Subcutaneous abdominal adipose tissue (tissue), 5 donors: ENCODE results near the gene CS.
"Not testable (repeated sequence)": the region's sequence is repeated elsewhere in the genome, so short reads cannot be mapped to it uniquely, and the experiment has no call there.

ENCODE experiments used
- H3K27ac ChIP-seq: one replicate; pipeline ENCODE4 v1.7.0; 2013; ENCODE audit warnings: low read depth, mild to moderate bottlenecking, inconsistent platforms, low read length, moderate library complexity
- H3K27me3 ChIP-seq, 5 donors: one replicate each; pipeline ENCODE4 v1.7.0; 2013; ENCODE audit warnings: low read length in 5 of 5, inconsistent platforms in 1 of 5; ENCODE audit not compliant: control insufficient read depth in 5 of 5, insufficient read depth in 4 of 5
- H3K36me3 ChIP-seq, 5 donors: one replicate each; pipeline ENCODE4 v1.7.0; 2013; ENCODE audit warnings: low read length in 5 of 5; ENCODE audit not compliant: control insufficient read depth in 5 of 5, insufficient read depth in 5 of 5
- H3K4me1 ChIP-seq, 5 donors: one replicate each; pipeline ENCODE4 v1.7.0; 2013; ENCODE audit warnings: low read length in 5 of 5, mild to moderate bottlenecking in 3 of 5, moderate library complexity in 1 of 5; ENCODE audit not compliant: control insufficient read depth in 5 of 5, insufficient read depth in 5 of 5
- H3K4me3 ChIP-seq, 5 donors: one replicate each; pipeline ENCODE4 v1.7.0; 2013; ENCODE audit warnings: low read length in 5 of 5, low read depth in 1 of 5
- H3K9ac ChIP-seq, 5 donors: one replicate each; pipeline ENCODE4 v1.7.0; 2013; ENCODE audit warnings: low read length in 5 of 5, mild to moderate bottlenecking in 4 of 5, moderate library complexity in 3 of 5
- H3K9me3 ChIP-seq, 5 donors: one replicate each; pipeline ENCODE4 v1.7.0; 2013; ENCODE audit warnings: low read length in 5 of 5; ENCODE audit not compliant: control insufficient read depth in 5 of 5
- donor health status: healthy.
- donor health status: healthy.
- donor health status: healthy.
- donor health status: healthy.
- donor health status: healthy.

CS gene

GRCh38 chr12:56299853-56300643, at the start of gene CS:
Gene CS, minus strand, starts transcription at chr12:56300330. Its CDS starts 129 bp downstream, at chr12:56300201.
- peak within 1 kb of the TSS; percentile 81 to 95 (median 93) for H3K9ac ChIP-seq
- peak within 1 kb of the TSS; percentile 98 for H3K27ac ChIP-seq
- peaks cover 0 to 8% (median 5%) of the 10 kb centered on the region in 5 donors for H3K36me3 ChIP-seq
- no peaks in the 10 kb centered on the region for H3K9me3 ChIP-seq
- H3K27me3 ChIP-seq: no peaks in the 10 kb centered on the region
- peak within 1 kb of the TSS; percentile 72 to 96 (median 93) for H3K4me3 ChIP-seq
- H3K4me1 ChIP-seq: peaks cover 17 to 60% (median 55%) of the 10 kb centered on the region in 5 donors

- Histone ChIP-seq H3K4me1 (no peaks in the 10 kb centered on the region), H3K4me3 (no peak overlapping the region), H3K36me3 (peaks cover 14 to 92% (median 85%) of the 10 kb centered on the region in 5 donors), H3K27ac (no peak overlapping the region), H3K9ac (no peak overlapping the region), H3K9me3 (no peaks in the 10 kb centered on the region), H3K27me3 (no peaks in the 10 kb centered on the region)
Observed at GRCh38 chr12:56348776-56349175, 48.6 kb upstream of the CS start.

GRCh38 chr12:56347255-56347654, 47.1 kb upstream of the CS start:
- peaks cover 16 to 94% (median 87%) of the 10 kb centered on the region in 5 donors for H3K36me3 ChIP-seq
- H3K27me3 ChIP-seq, H3K9ac ChIP-seq, H3K4me3 ChIP-seq, H3K9me3 ChIP-seq, H3K4me1 ChIP-seq, H3K27ac ChIP-seq: not testable (repeated sequence)

GRCh38 chr12:56346675-56347074, 46.5 kb upstream of the CS start:
- Histone ChIP-seq H3K36me3 (peaks cover 16 to 91% (median 84%) of the 10 kb centered on the region in 5 donors), H3K9ac (no peak overlapping the region), H3K27ac (no peak overlapping the region)

GRCh38 chr12:56342290-56342689, 42.2 kb upstream of the CS start:
- H3K4me1 ChIP-seq, H3K4me3 ChIP-seq, H3K27ac ChIP-seq, H3K27me3 ChIP-seq, H3K9ac ChIP-seq, H3K9me3 ChIP-seq: not testable (repeated sequence)
- H3K36me3 ChIP-seq: peaks cover 3 to 54% (median 46%) of the 10 kb centered on the region in 5 donors

More at GRCh38 chr12:56346675-56347074, 46.5 kb upstream of the CS start:
- Histone ChIP-seq H3K27me3 (no peaks in the 10 kb centered on the region), H3K9me3 (no peaks in the 10 kb centered on the region), H3K4me3 (no peak overlapping the region), H3K4me1 (no peaks in the 10 kb centered on the region)

GRCh38 chr12:56341616-56342015, 41.5 kb upstream of the CS start:
- H3K9ac ChIP-seq: no peak overlapping the region
- H3K27me3 ChIP-seq: no peaks in the 10 kb centered on the region
- peaks cover 3 to 47% (median 39%) of the 10 kb centered on the region in 5 donors for H3K36me3 ChIP-seq
- H3K27ac ChIP-seq: no peak overlapping the region
- peaks cover 0 to 7% (median 5%) of the 10 kb centered on the region in 5 donors for H3K4me1 ChIP-seq
- no peak overlapping the region for H3K4me3 ChIP-seq
- H3K9me3 ChIP-seq: no peaks in the 10 kb centered on the region

- Histone ChIP-seq H3K27ac (no peak overlapping the region), H3K9ac (no peak overlapping the region), H3K4me3 (no peak overlapping the region), H3K9me3 (no peaks in the 10 kb centered on the region), H3K36me3 (peaks cover 3 to 25% (median 23%) of the 10 kb centered on the region in 5 donors), H3K27me3 (no peaks in the 10 kb centered on the region), H3K4me1 (peaks cover 2 to 14% (median 11%) of the 10 kb centered on the region in 5 donors)
Observed at GRCh38 chr12:56339158-56339422, 39.0 kb upstream of the CS start.

- H3K4me3 ChIP-seq: no peak within 1 kb of the TSS
- no peaks in the 10 kb centered on the region for H3K9me3 ChIP-seq
- H3K27ac ChIP-seq: no peak within 1 kb of the TSS
- H3K9ac ChIP-seq: no peak within 1 kb of the TSS
- H3K36me3 ChIP-seq: peaks cover 1 to 19% (median 17%) of the 10 kb centered on the region in 5 donors
- H3K27me3 ChIP-seq: no peaks in the 10 kb centered on the region
- H3K4me1 ChIP-seq: peaks cover 2 to 15% (median 12%) of the 10 kb centered on the region in 5 donors
Observed at GRCh38 chr12:56338308-56339157, 38.4 kb upstream of the CS start, which contains the start of gene IL23A. Gene IL23A, plus strand, starts transcription at chr12:56338884. Its CDS starts 161 bp downstream, at chr12:56339045.

GRCh38 chr12:56337753-56338251, 37.7 kb upstream of the CS start:
- H3K27ac ChIP-seq: no peak overlapping the region
- no peak overlapping the region for H3K4me3 ChIP-seq
- no peaks in the 10 kb centered on the region for H3K9me3 ChIP-seq
- H3K4me1 ChIP-seq: peaks cover 5 to 23% (median 19%) of the 10 kb centered on the region in 5 donors
- no peak overlapping the region for H3K9ac ChIP-seq
- peaks cover 0 to 12% (median 10%) of the 10 kb centered on the region in 5 donors for H3K36me3 ChIP-seq
- no peaks in the 10 kb centered on the region for H3K27me3 ChIP-seq
